H1 (cell line): ENCODE data around the gene CHMP5. TPM values are rescaled to one million over a fixed set of nuclear protein-coding genes. Genes with fewer than 3 reads are reported as not detected.

Experiments
- CEBPB ChIP-seq: IDR thresholded peaks from 2 replicates; pipeline ENCODE4 v1.6.1; 2012; ENCODE audit warnings: low read depth, low read length
- HDAC2 ChIP-seq, 2 experiments: fragments of 300-600 bp in 1 of 2; sonication (generic) in 1 of 2; IDR thresholded peaks; 2 replicates each; pipeline ENCODE4 v1.6.1; 2011 to 2012; ENCODE audit warnings: low read depth in 2 of 2, low read length in 2 of 2, mild to moderate bottlenecking in 2 of 2, moderate library complexity in 2 of 2, borderline replicate concordance in 1 of 2, inconsistent platforms in 1 of 2
- POLR2AphosphoS5 ChIP-seq: IDR thresholded peaks from 2 replicates; pipeline ENCODE4 v1.6.1; 2011; ENCODE audit warnings: low read depth, low read length
- TAF7 ChIP-seq: optimal IDR thresholded peaks from 2 replicates; pipeline ENCODE3; 2011; ENCODE audit warnings: low read depth, mild to moderate bottlenecking, inconsistent platforms, low read length, moderate library complexity, borderline replicate concordance
- polyA plus RNA-seq, 7 experiments: library from polyadenylated mRNA; depleted of rRNA in 3 of 7; stranded (reverse) in 5 of 7; unstranded in 2 of 7; fragments of >200 nt in 5 of 7; fragments of 200-250 nt in 2 of 7; gene quantifications; 1 replicate in 5 of 7; 2 replicates in 1 of 7; 4 replicates in 1 of 7; pipeline versions ENCODE4 v1.2.1 to v1.2.3, GENCODE V29; 2011 to 2013; ENCODE audit warnings: missing spikeins in 2 of 7, mixed read lengths in 2 of 7
- total RNA-seq: library from RNA; stranded (reverse); fragmentation: NEBNext Ultra II Directional; extraction: Animal tissue kit (Norgen Biotek cat#: 25700); gene quantifications from 2 replicates; pipeline ENCODE4 v1.2.1, GENCODE V29; 2021

Gene CHMP5
- total and polyA plus RNA-seq, 2 of the 8 experiments (the other 6 are each of a cell fraction or from before 2014, with no cell fraction given): 25.0 to 47.3 TPM

DNA sequence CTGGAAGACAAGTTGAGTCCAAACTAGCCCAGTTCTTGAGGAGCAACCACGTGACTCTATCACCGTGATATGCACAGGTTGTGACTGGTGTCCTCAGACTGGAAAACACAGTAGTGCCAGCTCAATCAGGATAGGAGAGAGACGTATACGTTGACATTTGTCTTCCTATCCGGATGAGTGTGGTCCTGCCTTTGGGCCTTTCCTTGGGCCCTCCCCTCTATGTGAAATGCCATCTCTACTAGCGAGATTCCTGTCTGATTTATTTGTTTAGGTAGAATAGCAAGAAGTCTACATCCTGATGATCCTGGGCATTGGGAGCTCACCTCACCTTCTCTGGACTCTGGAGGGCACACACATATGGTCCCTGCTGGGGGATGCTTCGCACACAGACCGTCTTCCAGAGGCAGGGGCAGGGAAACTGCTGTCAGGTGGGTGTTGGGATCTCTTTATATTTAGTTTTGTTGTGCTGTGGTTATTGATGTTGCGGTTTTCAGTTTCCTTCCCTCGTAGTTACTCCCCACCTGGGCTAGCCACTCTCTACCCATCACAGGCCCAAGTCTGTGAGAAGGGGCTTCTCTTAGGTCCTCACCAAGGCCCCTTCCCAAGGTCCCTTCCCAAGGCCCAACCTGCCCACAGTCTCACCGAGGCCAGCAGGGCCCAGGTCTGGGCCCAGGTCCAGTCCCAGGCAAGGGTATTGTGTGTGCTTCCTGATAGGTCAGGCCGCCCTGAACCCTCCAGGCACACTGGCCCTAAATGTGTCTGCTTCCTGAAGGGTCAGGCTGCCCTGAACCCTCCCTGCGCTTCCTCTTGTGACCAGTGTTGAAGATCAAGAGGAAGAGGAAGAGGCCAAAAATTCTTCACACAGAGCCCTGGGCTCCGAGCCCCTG, 43.9 kb upstream of the CHMP5 start (continued):
- no peak for TF ChIP-seq TAF7
- no peak for TF ChIP-seq HDAC2 (IDR thresholded peaks at IDR 0.05; ENCODE audit: borderline replicate concordance in 1 of 2, low read depth in 2 of 2, low read length in 2 of 2)
- no peak for TF ChIP-seq POLR2AphosphoS5
- no peak for TF ChIP-seq CEBPB
